GM12891 (cell line): ENCODE measurements around the gene THNSL1.

Experiments used
- DNase-seq: peaks from one replicate; pipeline ENCODE4 v3.0.0; 2011; ENCODE audit warnings: low spot score; ENCODE audit not compliant: insufficient read length
- FAIRE-seq: peaks from 2 replicates; lab custom pipeline; 2011; peaks lifted over from hg19 to GRCh38; lab: Jason Lieb, UNC
- PAX5 ChIP-seq: IDR thresholded peaks from 2 replicates; pipeline ENCODE4 v1.6.1; 2011; ENCODE audit warnings: low read length, moderate library complexity, mild to moderate bottlenecking; ENCODE audit not compliant: insufficient read depth, severe bottlenecking
- POLR2A ChIP-seq: IDR thresholded peaks from 2 replicates; pipeline ENCODE4 v1.6.1; 2011; ENCODE audit warnings: low read depth, low read length, control low read depth
- POLR2AphosphoS5 ChIP-seq: IDR thresholded peaks from 2 replicates; pipeline ENCODE4 v1.6.1; 2011; ENCODE audit warnings: low read depth, low read length, control low read depth
- POU2F2 ChIP-seq: IDR thresholded peaks from 2 replicates; pipeline ENCODE4 v1.6.1; 2011; ENCODE audit warnings: low read depth, mild to moderate bottlenecking, control low read depth, low read length, moderate library complexity
- SPI1 ChIP-seq: IDR thresholded peaks from 2 replicates; pipeline ENCODE4 v1.6.1; 2011; ENCODE audit warnings: low read depth, low read length, control low read depth
- TAF1 ChIP-seq: IDR thresholded peaks from 2 replicates; pipeline ENCODE4 v1.6.1; 2011; ENCODE audit warnings: low read depth, low read length, control low read depth

THNSL1 gene

GRCh38 chr10:25057886-25058285 lies 41.5 kb downstream of the THNSL1 start:
- no peak for TF ChIP-seq POU2F2
- no peak for TF ChIP-seq POLR2AphosphoS5
- TF ChIP-seq SPI1 = no peak
- no peak for TF ChIP-seq TAF1
- no peak for TF ChIP-seq PAX5
- no peak for TF ChIP-seq POLR2A
- DNase-seq = no peak
- FAIRE-seq = no peak

GRCh38 chr10:25059990-25060389 lies 43.6 kb downstream of the THNSL1 start:
- TF ChIP-seq POU2F2 = no peak
- no peak for TF ChIP-seq POLR2A
- TF ChIP-seq PAX5 = no peak
- TF ChIP-seq POLR2AphosphoS5 = no peak
- TF ChIP-seq TAF1 = no peak
- no peak for TF ChIP-seq SPI1
- FAIRE-seq (no peak), DNase-seq (no peak)

GRCh38 chr10:25061125-25061524 lies 44.7 kb downstream of the THNSL1 start:
- no peak for FAIRE-seq
- no peak for DNase-seq
- TF ChIP-seq PAX5 (no peak), POU2F2 (no peak), TAF1 (no peak), SPI1 (no peak), POLR2AphosphoS5 (no peak), POLR2A (no peak)

GRCh38 chr10:25061711-25062449 lies 45.5 kb downstream of the THNSL1 start:
- TF ChIP-seq POLR2AphosphoS5 (no peak), PAX5 (no peak), TAF1 (no peak), POU2F2 (no peak), SPI1 (no peak), POLR2A (no peak)
- FAIRE-seq (no peak), DNase-seq (no peak)

GRCh38 chr10:25063157-25063556 lies 46.7 kb downstream of the THNSL1 start:
- no peak for DNase-seq
- TF ChIP-seq POLR2A (no peak), POLR2AphosphoS5 (no peak), TAF1 (no peak), POU2F2 (no peak), PAX5 (no peak)
- no peak for FAIRE-seq

- no peak for DNase-seq
Observed at GRCh38 chr10:25063644-25064043, 47.2 kb downstream of the THNSL1 start.

GRCh38 chr10:25064401-25064800 lies 48.0 kb downstream of the THNSL1 start:
- TF ChIP-seq POU2F2 = no peak
- no peak for TF ChIP-seq SPI1
- TF ChIP-seq POLR2AphosphoS5 = no peak
- no peak for TF ChIP-seq PAX5
- TF ChIP-seq POLR2A = no peak
- TF ChIP-seq TAF1 = no peak
- no peak for FAIRE-seq
- DNase-seq = no peak

More at GRCh38 chr10:25063644-25064043, 47.2 kb downstream of the THNSL1 start:
- FAIRE-seq = no peak
- TF ChIP-seq POU2F2 (no peak), SPI1 (no peak), PAX5 (no peak), POLR2AphosphoS5 (no peak), POLR2A (no peak), TAF1 (no peak)

GRCh38 chr10:25065761-25066476 lies 49.5 kb downstream of the THNSL1 start:
- DNase-seq (no peak), FAIRE-seq (no peak)
- no peak for TF ChIP-seq TAF1
- TF ChIP-seq POLR2A = no peak
- TF ChIP-seq SPI1 = no peak
- TF ChIP-seq POLR2AphosphoS5 = no peak
- no peak for TF ChIP-seq POU2F2
- no peak for TF ChIP-seq PAX5

GRCh38 chr10:25068152-25069058 lies 52.0 kb downstream of the THNSL1 start:
- FAIRE-seq = no peak
- TF ChIP-seq POLR2AphosphoS5 = no peak
- no peak for DNase-seq
